Esophagus squamous epithelium (tissue), 5 donors: ENCODE data around the gene NRG3. TPM values are rescaled to one million over a fixed set of nuclear protein-coding genes. Genes with fewer than 3 reads are reported as not detected.
"Not testable (repeated sequence)": the region's sequence is repeated elsewhere in the genome, so short reads cannot be mapped to it uniquely, and the experiment has no call there.

Source experiments
- DNase-seq: peaks from one replicate; lab custom pipeline; 2025; lab: John Stamatoyannopoulos, UW
- H3K27ac ChIP-seq, 4 donors: fragments of 200-600 bp; sonication (generic); one replicate each; pipeline ENCODE4 v1.5.1; 2016 to 2019; ENCODE audit warnings: mild to moderate bottlenecking in 1 of 4
- H3K27me3 ChIP-seq, 4 donors: fragments of 200-600 bp; sonication (generic); 1 replicate in 3 of 4; 2 replicates in 1 of 4; pipeline versions ENCODE4 v1.5.1 to v1.6.0; 2017 to 2021; ENCODE audit warnings: antibody characterized with exemption in 1 of 4
- H3K36me3 ChIP-seq, 3 donors: fragments of 200-600 bp; sonication (generic); one replicate each; pipeline ENCODE4 v1.5.1; 2016 to 2019
- H3K4me1 ChIP-seq, 3 donors: fragments of 200-600 bp; sonication (generic); one replicate each; pipeline ENCODE4 v1.5.1; 2017 to 2019
- H3K4me3 ChIP-seq, 4 donors: fragments of 200-600 bp; sonication (generic); 1 replicate in 3 of 4; 2 replicates in 1 of 4; pipeline ENCODE4 v1.5.1; 2016 to 2019; ENCODE audit warnings: mild to moderate bottlenecking in 2 of 4, moderate library complexity in 1 of 4
- H3K9me3 ChIP-seq, 3 donors: fragments of 200-600 bp; sonication (generic); one replicate each; pipeline ENCODE4 v1.5.1; 2016 to 2019
- CTCF ChIP-seq, 6 experiments: fragments of 450-650 bp in 4 of 6; fragments of 200-600 bp in 2 of 6; sonication (generic) in 2 of 6; IDR thresholded peaks; one replicate each; pipeline ENCODE4 v1.5.1; 2016 to 2019; ENCODE audit warnings: antibody characterized with exemption in 6 of 6, mild to moderate bottlenecking in 4 of 6, moderate library complexity in 4 of 6
- POLR2A ChIP-seq, 4 donors: fragments of 450-650 bp; IDR thresholded peaks; one replicate each; pipeline ENCODE4 v1.6.1; 2017; ENCODE audit warnings: antibody characterized with exemption in 4 of 4, mild to moderate bottlenecking in 4 of 4, moderate library complexity in 3 of 4
- WGBS, 2 donors: methylation state at CpG; one replicate each; pipeline ENCODE4 v1.1.5; 2018; 5-methylcytosine and 5-hydroxymethylcytosine counted together
- intact Hi-C: fragments of 100-400 bp; cut with DNase I; formaldehyde crosslinking; loops from one replicate; pipeline ENCODE4 v1.15.0; 2022
- total RNA-seq, 4 donors: library from RNA; depleted of rRNA; stranded (reverse); fragments of >200 nt; gene quantifications; one replicate each; pipeline ENCODE4 v1.1.0, GENCODE V29; 2016
- donor health status: DM: yes; HTN: yes; CAD: no.

NRG3 gene
- total RNA-seq, 4 donors from 2014 or later: 0.19 TPM; not detected in 3

- Histone ChIP-seq H3K4me1 (no peaks in the 10 kb centered on the region), H3K27me3 (no peaks in the 10 kb centered on the region), H3K4me3 (no peak overlapping the region), H3K9me3 (no peaks in the 10 kb centered on the region), H3K27ac (no peak overlapping the region), H3K36me3 (no peaks in the 10 kb centered on the region)
- TF ChIP-seq CTCF (IDR thresholded peaks at IDR 0.05) (no peak), POLR2A (IDR thresholded peaks at IDR 0.05) (no peak)
- 8 to 26% methylated on average over 5 of the region's 5 CpGs for WGBS, 2 donors
- intact Hi-C loops: no loop called here
- DNase-seq: no peak
Observed at GRCh38 chr10:82982110-82982608, 1107.2 kb downstream of the NRG3 start.

GRCh38 chr10:82986216-82986615 lies 1111.2 kb downstream of the NRG3 start:
- TF ChIP-seq POLR2A (IDR thresholded peaks at IDR 0.05): no peak
- no peak for TF ChIP-seq CTCF (IDR thresholded peaks at IDR 0.05)
- no peak overlapping the region for H3K27ac ChIP-seq
- no peaks in the 10 kb centered on the region for H3K27me3 ChIP-seq
- 90% methylated on average over 10 of the region's 10 CpGs for WGBS, 2 donors
- DNase-seq: no peak
- intact Hi-C loops: no loop called here
- no peaks in the 10 kb centered on the region for H3K9me3 ChIP-seq
- no peaks in the 10 kb centered on the region for H3K36me3 ChIP-seq
- no peak overlapping the region for H3K4me3 ChIP-seq
- H3K4me1 ChIP-seq: no peaks in the 10 kb centered on the region

- intact Hi-C loops, H3K36me3 ChIP-seq, H3K4me1 ChIP-seq, H3K4me3 ChIP-seq, DNase-seq, H3K9me3 ChIP-seq, H3K27me3 ChIP-seq, H3K27ac ChIP-seq: not testable (repeated sequence)
- WGBS, 2 donors: 78 to 93% methylated on average over 8 of the region's 8 CpGs
Observed at GRCh38 chr10:83006479-83006878, 1131.5 kb downstream of the NRG3 start.

DNA sequence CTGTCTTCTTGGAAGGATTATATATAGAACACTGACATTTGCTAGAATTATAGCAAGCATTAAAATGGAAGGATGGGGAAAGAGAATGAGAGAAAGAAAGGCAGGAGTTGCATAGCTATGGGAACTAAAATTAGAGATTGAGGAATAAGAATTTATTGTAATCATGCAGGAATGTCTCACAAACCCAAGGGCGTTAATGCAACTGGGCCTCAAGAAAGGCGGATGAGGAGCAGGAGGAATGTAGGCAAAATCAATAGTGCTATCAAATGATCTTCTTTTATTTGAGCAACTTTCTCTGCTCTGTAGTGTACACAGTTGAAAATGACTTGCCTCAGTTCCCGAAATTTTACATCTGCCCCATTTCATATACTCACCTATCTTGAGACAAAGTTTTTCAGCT lies 1132.5 kb downstream of the NRG3 start:
- H3K9me3 ChIP-seq: no peaks in the 10 kb centered on the region
- H3K36me3 ChIP-seq: no peaks in the 10 kb centered on the region
- no peak overlapping the region for H3K4me3 ChIP-seq
- WGBS, 2 donors: 76 to 87% methylated on average over 3 of the region's 3 CpGs
- no peaks in the 10 kb centered on the region for H3K27me3 ChIP-seq
- H3K4me1 ChIP-seq: no peaks in the 10 kb centered on the region
- intact Hi-C loops: no loop called here
- no peak for DNase-seq
- TF ChIP-seq CTCF (IDR thresholded peaks at IDR 0.05): no peak
- TF ChIP-seq POLR2A (IDR thresholded peaks at IDR 0.05): no peak
- no peak overlapping the region for H3K27ac ChIP-seq

DNA sequence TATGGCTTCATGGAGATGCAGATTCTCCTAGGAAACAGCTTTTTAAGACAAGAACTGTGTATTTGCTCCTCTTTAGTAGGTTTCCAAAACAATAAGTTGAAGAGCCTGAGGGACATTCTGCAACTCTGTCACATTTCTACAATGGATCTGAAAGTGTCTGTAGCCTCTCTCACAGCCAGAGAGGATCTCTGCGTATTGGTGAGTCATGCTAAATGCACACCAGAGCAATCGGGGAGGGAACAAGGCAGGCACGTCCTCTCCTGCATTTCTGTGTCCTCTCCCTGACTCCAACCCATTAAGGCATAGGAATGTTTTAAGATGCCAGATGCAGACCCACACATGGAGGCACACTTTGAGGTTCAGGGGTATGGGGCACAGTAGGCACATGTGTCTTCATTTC lies 1137.9 kb downstream of the NRG3 start:
- TF ChIP-seq POLR2A (IDR thresholded peaks at IDR 0.05) (no peak), CTCF (IDR thresholded peaks at IDR 0.05) (no peak)
- H3K36me3 ChIP-seq: no peaks in the 10 kb centered on the region
- no peaks in the 10 kb centered on the region for H3K27me3 ChIP-seq
- no peak for DNase-seq
- H3K4me3 ChIP-seq: no peak overlapping the region
- H3K4me1 ChIP-seq: no peaks in the 10 kb centered on the region
- whole genome bisulfite sequencing, 2 donors: 15 to 31% methylated on average over 3 of the region's 3 CpGs
- no peak overlapping the region for H3K27ac ChIP-seq
- no peaks in the 10 kb centered on the region for H3K9me3 ChIP-seq
- intact Hi-C loops: no loop called here
